Prostate gland (tissue), 2 donors: ENCODE data around the gene NUFIP2. TPM values are rescaled to one million over a fixed set of nuclear protein-coding genes. Genes with fewer than 3 reads are reported as not detected.
"Not testable (repeated sequence)": the region's sequence is repeated elsewhere in the genome, so short reads cannot be mapped to it uniquely, and the experiment has no call there.

Experiments
- DNase-seq: peaks from one replicate; pipeline ENCODE4 v3.0.0-alpha.2; 2019; ENCODE audit warnings: low spot score
- H3K27ac ChIP-seq, 2 donors: fragments of 200-600 bp; sonication (generic); 2 replicates each; pipeline ENCODE4 v1.5.1; 2017 to 2019
- H3K27me3 ChIP-seq: fragments of 200-600 bp; sonication (generic); replicated peaks from 2 replicates; pipeline ENCODE4 v1.5.1; 2019; ENCODE audit not compliant: insufficient read depth
- H3K36me3 ChIP-seq, 2 donors: fragments of 200-600 bp; sonication (generic); 1 replicate in 1 of 2; 2 replicates in 1 of 2; pipeline versions ENCODE4 v1.5.1 to v1.8.1; 2017 to 2019
- H3K4me1 ChIP-seq: fragments of 200-600 bp; sonication (generic); replicated peaks from 2 replicates; pipeline ENCODE4 v1.5.1; 2019
- H3K4me3 ChIP-seq, 2 donors: fragments of 200-600 bp; sonication (generic); 2 replicates each; pipeline ENCODE4 v1.5.1; 2017 to 2019
- H3K9me3 ChIP-seq: fragments of 200-600 bp; sonication (generic); 2 replicates; pipeline ENCODE4 v1.5.1; 2017
- POLR2A ChIP-seq: fragments of 450-650 bp; IDR thresholded peaks from one replicate; pipeline ENCODE4 v1.6.1; 2016; ENCODE audit warnings: antibody characterized with exemption, mild to moderate bottlenecking
- POLR2AphosphoS5 ChIP-seq: sonication (generic); formaldehyde crosslinking; IDR thresholded peaks from one replicate; pipeline ENCODE4 v1.6.1; 2017; ENCODE audit warnings: antibody characterized with exemption
- WGBS: methylation state at CpG from one replicate; pipeline ENCODE4 v1.1.5; 2018; 5-methylcytosine and 5-hydroxymethylcytosine counted together
- intact Hi-C: fragments of 100-400 bp; cut with DNase I; formaldehyde crosslinking; loops from one replicate; pipeline ENCODE4 v1.14.2; 2022
- total RNA-seq, 2 donors: library from RNA; depleted of rRNA; stranded (reverse); fragments of >200 nt; gene quantifications; one replicate each; pipeline ENCODE4 v1.1.0, GENCODE V29; 2016
- TF ChIP-seq, protein P1 (sequence below), 4 experiments: fragments of 200-600 bp in 2 of 4; fragments of 450-650 bp in 2 of 4; sonication (generic) in 2 of 4; IDR thresholded peaks; 1 replicate in 3 of 4; 2 replicates in 1 of 4; pipeline ENCODE4 v1.5.1; 2016 to 2019; ENCODE audit warnings: antibody characterized with exemption in 4 of 4, mild to moderate bottlenecking in 2 of 4, moderate library complexity in 2 of 4

Gene NUFIP2
- total RNA-seq, 2 donors from 2014 or later, result 21.1 to 30.6 TPM

DNA sequence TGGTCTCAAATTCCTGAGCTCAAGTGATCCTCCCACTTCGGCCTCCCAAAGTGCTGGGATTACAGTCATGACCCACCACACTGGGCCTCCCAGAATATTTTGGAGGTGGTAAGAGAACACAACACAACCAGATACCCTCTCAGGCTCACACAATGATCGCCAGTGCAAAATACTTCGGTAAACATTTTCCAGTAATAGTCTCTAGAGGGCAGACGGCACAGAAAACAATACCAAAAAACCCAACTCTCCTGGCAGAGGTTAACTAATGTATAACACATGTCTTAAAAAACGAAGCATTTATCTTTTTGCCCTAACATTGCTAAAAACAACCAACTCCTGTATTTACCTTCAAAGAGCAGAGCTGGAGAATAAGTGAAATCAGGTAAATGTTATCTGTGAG, 10.5 kb downstream of the NUFIP2 start:
- no peak for TF ChIP-seq POLR2A
- TF ChIP-seq, protein P1, sequence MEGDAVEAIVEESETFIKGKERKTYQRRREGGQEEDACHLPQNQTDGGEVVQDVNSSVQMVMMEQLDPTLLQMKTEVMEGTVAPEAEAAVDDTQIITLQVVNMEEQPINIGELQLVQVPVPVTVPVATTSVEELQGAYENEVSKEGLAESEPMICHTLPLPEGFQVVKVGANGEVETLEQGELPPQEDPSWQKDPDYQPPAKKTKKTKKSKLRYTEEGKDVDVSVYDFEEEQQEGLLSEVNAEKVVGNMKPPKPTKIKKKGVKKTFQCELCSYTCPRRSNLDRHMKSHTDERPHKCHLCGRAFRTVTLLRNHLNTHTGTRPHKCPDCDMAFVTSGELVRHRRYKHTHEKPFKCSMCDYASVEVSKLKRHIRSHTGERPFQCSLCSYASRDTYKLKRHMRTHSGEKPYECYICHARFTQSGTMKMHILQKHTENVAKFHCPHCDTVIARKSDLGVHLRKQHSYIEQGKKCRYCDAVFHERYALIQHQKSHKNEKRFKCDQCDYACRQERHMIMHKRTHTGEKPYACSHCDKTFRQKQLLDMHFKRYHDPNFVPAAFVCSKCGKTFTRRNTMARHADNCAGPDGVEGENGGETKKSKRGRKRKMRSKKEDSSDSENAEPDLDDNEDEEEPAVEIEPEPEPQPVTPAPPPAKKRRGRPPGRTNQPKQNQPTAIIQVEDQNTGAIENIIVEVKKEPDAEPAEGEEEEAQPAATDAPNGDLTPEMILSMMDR (IDR thresholded peaks at IDR 0.05), result no peak
- TF ChIP-seq POLR2AphosphoS5, result no peak
- intact Hi-C loops, result no loop called here
- H3K27me3 ChIP-seq, result no peaks in the 10 kb centered on the region
- H3K36me3 ChIP-seq, result peaks cover 0 to 9% of the 10 kb centered on the region in 2 donors
- no peak for DNase-seq
- no peak overlapping the region for H3K27ac ChIP-seq
- H3K9me3 ChIP-seq, result no peaks in the 10 kb centered on the region
- H3K4me1 ChIP-seq, result peaks cover 2% of the 10 kb centered on the region
- 59% methylated on average over 5 of the region's 5 CpGs for WGBS
- no peak overlapping the region for H3K4me3 ChIP-seq

DNA sequence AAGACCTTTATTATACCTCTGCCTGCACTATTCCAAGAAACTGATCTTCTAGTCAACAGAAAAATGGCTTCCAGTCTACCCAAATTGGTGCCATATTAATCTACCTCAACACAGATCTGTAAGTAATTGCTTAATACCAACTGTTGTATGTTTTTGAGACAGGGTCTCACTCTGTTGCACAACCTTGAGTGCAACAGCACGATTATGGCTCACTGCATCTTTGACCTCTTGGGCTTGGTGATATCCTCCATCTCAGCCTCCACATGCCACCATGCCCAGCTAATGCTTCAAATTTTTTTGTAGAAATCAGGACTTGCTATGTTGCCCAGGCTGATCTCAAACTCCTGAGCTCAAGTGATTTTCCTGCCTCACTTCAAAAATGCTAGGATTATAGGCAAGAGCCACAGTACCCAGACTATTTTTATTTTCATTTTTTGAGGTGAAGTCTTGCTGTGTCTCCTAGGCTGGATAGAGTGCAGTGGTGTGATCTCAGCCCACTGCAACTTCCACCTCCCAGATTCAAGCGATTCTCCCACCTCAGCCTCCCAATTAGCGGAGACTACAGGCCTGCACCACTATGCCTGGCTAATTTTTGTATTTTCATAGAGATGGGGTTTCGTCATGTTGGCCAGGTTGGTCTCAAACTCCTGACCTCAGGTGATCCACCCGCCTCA, 14.4 kb downstream of the NUFIP2 start:
- intact Hi-C loops, result no loop called here
- no peaks in the 10 kb centered on the region for H3K36me3 ChIP-seq
- no peak overlapping the region for H3K27ac ChIP-seq
- TF ChIP-seq, protein P1 (IDR thresholded peaks at IDR 0.05), result no peak
- TF ChIP-seq POLR2A, result no peak
- peaks cover 2% of the 10 kb centered on the region for H3K4me1 ChIP-seq
- H3K9me3 ChIP-seq, result no peaks in the 10 kb centered on the region
- WGBS, result 93% methylated on average over 5 of the region's 5 CpGs
- no peak for DNase-seq
- no peak overlapping the region for H3K4me3 ChIP-seq
- H3K27me3 ChIP-seq, result no peaks in the 10 kb centered on the region

DNA sequence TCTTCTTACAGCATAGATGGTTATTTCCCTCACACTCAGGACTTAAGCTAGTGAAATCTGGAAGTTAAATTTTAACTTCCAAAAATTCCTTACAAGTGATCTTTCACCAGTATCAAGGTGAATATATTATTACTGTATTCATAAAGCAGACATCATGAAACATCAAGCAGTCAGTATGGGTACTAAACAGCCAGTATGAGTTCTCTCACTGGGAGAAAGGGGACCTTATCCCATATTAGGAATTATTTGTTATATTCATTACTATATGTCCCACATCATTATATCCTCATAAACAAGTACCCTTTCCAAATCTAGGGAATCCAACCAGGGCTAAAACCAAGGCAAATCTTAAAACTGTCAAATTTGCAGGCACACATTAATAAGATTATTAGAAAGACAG, 15.3 kb downstream of the NUFIP2 start:
- Histone ChIP-seq H3K36me3 (no peaks in the 10 kb centered on the region), H3K9me3 (no peaks in the 10 kb centered on the region), H3K27me3 (no peaks in the 10 kb centered on the region), H3K27ac (no peak overlapping the region), H3K4me3 (no peak overlapping the region), H3K4me1 (no peaks in the 10 kb centered on the region)
- DNase-seq, result no peak
- intact Hi-C loops, result no loop called here
- no peak for TF ChIP-seq POLR2A
- no peak for TF ChIP-seq POLR2AphosphoS5

DNA sequence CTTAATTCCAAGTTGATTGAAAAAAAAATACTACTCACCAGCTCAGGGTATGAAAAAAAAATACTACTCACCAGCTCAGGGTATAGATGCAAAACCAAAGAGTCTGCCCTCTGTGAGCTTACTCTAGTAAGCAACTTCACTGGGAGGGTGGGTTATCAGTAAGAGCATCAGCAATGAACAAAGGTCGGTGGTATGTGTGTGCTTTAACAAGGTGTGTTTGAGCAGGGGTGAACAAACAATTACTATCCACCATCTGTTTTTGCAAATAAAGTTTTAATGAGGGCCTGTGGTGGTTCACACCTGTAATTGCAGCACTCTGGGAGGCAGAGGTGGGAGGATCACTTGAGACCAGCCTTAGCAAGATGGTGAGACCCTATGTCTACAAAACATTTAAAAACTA, 20.0 kb downstream of the NUFIP2 start:
- Histone ChIP-seq H3K4me1 (no peaks in the 10 kb centered on the region), H3K36me3 (no peaks in the 10 kb centered on the region), H3K9me3 (no peaks in the 10 kb centered on the region), H3K27me3 (no peaks in the 10 kb centered on the region), H3K27ac (no peak overlapping the region), H3K4me3 (no peak overlapping the region)
- no peak for DNase-seq
- intact Hi-C loops, result no loop called here
- WGBS, result 14% methylated on average over 1 of the region's 1 CpG
- TF ChIP-seq, protein P1 (IDR thresholded peaks at IDR 0.05), result no peak
- TF ChIP-seq POLR2A, result no peak
- no peak for TF ChIP-seq POLR2AphosphoS5

DNA sequence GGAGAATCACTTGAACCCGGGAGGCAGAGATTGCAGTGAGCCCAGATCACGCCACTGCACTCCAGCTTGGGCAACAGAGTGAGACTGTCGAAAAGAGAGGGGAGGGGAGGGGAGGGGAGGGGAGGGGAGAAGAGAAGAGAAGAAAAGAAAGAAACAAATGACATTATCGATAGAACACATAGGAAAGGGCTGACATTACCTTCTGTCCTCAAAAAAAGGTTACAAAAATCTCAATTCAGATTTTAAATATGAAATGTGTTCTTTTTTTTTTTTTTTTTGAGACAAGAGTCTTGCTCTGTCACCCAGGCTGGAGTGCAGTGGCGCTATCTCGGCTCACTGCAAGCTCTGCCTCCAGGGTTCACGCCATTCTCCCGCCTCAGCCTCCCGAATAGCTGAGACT, 22.0 kb downstream of the NUFIP2 start:
- 95% methylated on average over 9 of the region's 9 CpGs for WGBS
- H3K27ac ChIP-seq, H3K27me3 ChIP-seq, intact Hi-C loops, H3K4me3 ChIP-seq, H3K4me1 ChIP-seq, H3K9me3 ChIP-seq, H3K36me3 ChIP-seq, DNase-seq: not testable (repeated sequence)

DNA sequence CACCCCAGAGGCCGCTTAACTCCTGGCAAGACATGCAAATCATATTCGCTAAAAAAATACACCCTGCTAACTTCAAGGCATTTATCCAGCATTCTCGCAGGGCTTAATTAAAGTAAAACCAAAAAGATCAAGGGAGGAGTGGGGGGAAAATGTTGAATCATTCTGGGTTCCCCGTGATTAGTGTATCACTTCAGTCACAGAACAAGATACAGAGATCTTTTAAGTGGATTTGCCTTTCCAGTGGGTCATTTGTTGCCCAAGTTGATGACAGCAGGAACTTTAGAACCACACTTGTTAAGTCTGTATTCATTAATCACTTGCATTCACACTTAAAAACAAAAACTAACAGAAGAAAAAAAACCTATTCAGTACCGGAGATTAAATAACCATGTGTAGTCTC, 30.0 kb downstream of the NUFIP2 start:
- H3K4me3 ChIP-seq, result no peak overlapping the region
- H3K4me1 ChIP-seq, result no peaks in the 10 kb centered on the region
- 91% methylated on average over 5 of the region's 5 CpGs for WGBS
- TF ChIP-seq POLR2A, result no peak
- TF ChIP-seq POLR2AphosphoS5, result no peak
- TF ChIP-seq, protein P1 (IDR thresholded peaks at IDR 0.05), result no peak
- H3K9me3 ChIP-seq, result no peaks in the 10 kb centered on the region
- DNase-seq, result no peak
- H3K27me3 ChIP-seq, result no peaks in the 10 kb centered on the region
- no peak overlapping the region for H3K27ac ChIP-seq
- peaks cover 0 to 7% of the 10 kb centered on the region in 2 donors for H3K36me3 ChIP-seq
- intact Hi-C loops, result no loop called here
